Psoas muscle (tissue), 8 donors: Measurements from ENCODE around the gene PPP3R2. TPM values are rescaled to one million over a fixed set of nuclear protein-coding genes. Genes with fewer than 3 reads are reported as not detected.
"Not testable (repeated sequence)": the region's sequence is repeated elsewhere in the genome, so short reads cannot be mapped to it uniquely, and the experiment has no call there.

Experiments
- ATAC-seq, 4 donors: fragments of 200-7000 bp; cut with Tn5 transposase; one replicate each; pipeline ENCODE4 v1.9.1; 2020; ENCODE audit warnings: moderate library complexity in 3 of 4, mild to moderate bottlenecking in 2 of 4
- DNase-seq, 2 donors: peaks; one replicate each; pipeline ENCODE4 v3.0.0-alpha.2; 2020
- H3K27ac ChIP-seq: fragments of 200-600 bp; one replicate; pipeline ENCODE4 v1.8.0; 2022
- H3K27me3 ChIP-seq, 3 donors: fragments of 200-600 bp in 1 of 3; one replicate each; pipeline versions ENCODE4 v1.6.1 to v1.8.0; 2013 to 2022; ENCODE audit warnings: low read length in 2 of 3, mild to moderate bottlenecking in 2 of 3, moderate library complexity in 1 of 3; ENCODE audit not compliant: insufficient read depth in 3 of 3
- H3K36me3 ChIP-seq, 2 donors: fragments of 200-600 bp in 1 of 2; one replicate each; pipeline versions ENCODE4 v1.6.1 to v1.8.0; 2013 to 2022; ENCODE audit warnings: low read depth in 1 of 2, mild to moderate bottlenecking in 1 of 2, moderate library complexity in 1 of 2; ENCODE audit not compliant: insufficient read depth in 1 of 2
- H3K4me1 ChIP-seq: fragments of 200-600 bp; one replicate; pipeline ENCODE4 v1.8.0; 2022
- H3K4me3 ChIP-seq: fragments of 200-600 bp; one replicate; pipeline ENCODE4 v1.8.0; 2022; ENCODE audit warnings: mild to moderate bottlenecking
- H3K9me3 ChIP-seq: fragments of 200-600 bp; one replicate; pipeline ENCODE4 v1.8.0; 2022
- CTCF ChIP-seq: fragments of 200-600 bp; IDR thresholded peaks from one replicate; pipeline ENCODE4 v1.8.0; 2022; ENCODE audit warnings: antibody characterized with exemption
- WGBS, 3 donors: extraction: QIAGEN DNeasy Blood & Tissue Kit; methylation state at CpG; one replicate each; pipeline versions ENCODE4 v1.1.6 to v1.1.7; 2013; 5-methylcytosine and 5-hydroxymethylcytosine counted together
- intact Hi-C, 2 donors: fragments of 100-400 bp; cut with DNase I; formaldehyde crosslinking; loops; one replicate each; pipeline versions ENCODE4 v1.11.0 to v1.14.2; 2022
- polyA plus RNA-seq, 3 donors: library from polyadenylated mRNA; stranded (reverse); fragments of 200-250 nt; gene quantifications; one replicate each; pipeline ENCODE4 v1.2.3, GENCODE V29; 2013
- total RNA-seq, 4 donors: library from RNA; stranded (reverse); fragmentation: NEBNext Ultra II Directional in 2 of 4; extraction: Animal tissue kit (Norgen Biotek cat#: 25700) in 2 of 4; gene quantifications; one replicate each; pipeline versions ENCODE4 v1.2.1 to v1.2.4, GENCODE V29; 2021 to 2023
- donor health status: healthy with polysubstance abuse.
- donor health status: DM: no; HTN: no; CAD: no; lungs with moderate emphysema.
- donor health status: Bipolar disorder and iron deficiency.
- donor health status: healthy.
- donor health status: DM: yes; HTN: yes; CAD: no.
- donor health status: DM: no; HTN: no; CAD: no.
- donor health status: DM: no; HTN: no; CAD: no.
- donor health status: DM: yes; HTN: yes; CAD: no.

PPP3R2 gene
- total and polyA plus RNA-seq, 7 donors: not detected

GRCh38 chr9:101561740-101562139 lies 33.0 kb downstream of the PPP3R2 start:
- intact Hi-C loops: no loop called here
- DNase-seq (no peak), ATAC-seq (no peak)
- 89 to 100% (median 93%) methylated on average over 1 of the region's 1 CpG for WGBS, 3 donors
- H3K9me3 ChIP-seq: no peaks in the 10 kb centered on the region
- H3K4me1 ChIP-seq: no peaks in the 10 kb centered on the region
- no peak for TF ChIP-seq CTCF
- no peak overlapping the region for H3K27ac ChIP-seq
- peaks cover 23 to 97% of the 10 kb centered on the region in 2 donors for H3K36me3 ChIP-seq
- no peaks in the 10 kb centered on the region for H3K27me3 ChIP-seq
- no peak overlapping the region for H3K4me3 ChIP-seq

GRCh38 chr9:101549472-101550098 lies 45.2 kb downstream of the PPP3R2 start:
- WGBS, 3 donors: 78 to 90% (median 82%) methylated on average over 17 of the region's 18 CpGs
- H3K9me3 ChIP-seq, H3K4me1 ChIP-seq, ATAC-seq, H3K4me3 ChIP-seq, DNase-seq, intact Hi-C loops, H3K27ac ChIP-seq, H3K27me3 ChIP-seq: not testable (repeated sequence)
- peaks cover 14 to 100% of the 10 kb centered on the region in 2 donors for H3K36me3 ChIP-seq

GRCh38 chr9:101543098-101543735 lies 51.6 kb downstream of the PPP3R2 start:
- no peak overlapping the region for H3K4me3 ChIP-seq
- no peak for TF ChIP-seq CTCF
- WGBS, 3 donors: 97 to 98% (median 98%) methylated on average over 14 of the region's 14 CpGs
- intact Hi-C loops: no loop called here
- H3K27me3 ChIP-seq: no peaks in the 10 kb centered on the region
- no peak for ATAC-seq
- H3K36me3 ChIP-seq: peaks cover 7 to 89% of the 10 kb centered on the region in 2 donors
- H3K4me1 ChIP-seq: no peaks in the 10 kb centered on the region
- H3K9me3 ChIP-seq: no peaks in the 10 kb centered on the region
- DNase-seq: no peak
- no peak overlapping the region for H3K27ac ChIP-seq

Other genes with a start within 250 kb of the PPP3R2 start
- under 1 TPM; 0.15 to 0.71 (median 0.25) TPM for gene BAAT, start 210.0 kb downstream of the PPP3R2 start, total RNA-seq
- under 1 TPM; 0.08 to 0.31 (median 0.08) TPM for gene BAAT, start 210.0 kb downstream of the PPP3R2 start, polyA plus RNA-seq
- 10 to 100 TPM; 11.0 to 15.2 (median 12.0) TPM for gene MRPL50, start 196.4 kb downstream of the PPP3R2 start, total RNA-seq
- 10 to 100 TPM in 2 of 3 donors, 1 to 10 TPM in 1; 8.6 to 19.9 (median 14.1) TPM for gene MRPL50, start 196.4 kb downstream of the PPP3R2 start, polyA plus RNA-seq
- 10 to 100 TPM in 3 of 4 donors, 1 to 10 TPM in 1; 7.8 to 31.3 (median 12.2) TPM for gene ZNF189, start 196.1 kb downstream of the PPP3R2 start, total RNA-seq
- 10 to 100 TPM in 1 of 3 donors, 1 to 10 TPM in 2; 6.1 to 13.2 (median 7.4) TPM for gene ZNF189, start 196.1 kb downstream of the PPP3R2 start, polyA plus RNA-seq
- gene ALDOB, start 159.2 kb downstream of the PPP3R2 start, total RNA-seq: under 1 TPM in 2 of 4 donors, not detected in 2; 0.26 to 0.82 TPM
- 1 to 10 TPM in 1 of 3 donors, under 1 TPM in 2; 0.30 to 4.3 (median 0.48) TPM for gene ALDOB, start 159.2 kb downstream of the PPP3R2 start, polyA plus RNA-seq
- gene RNF20, start 61.1 kb downstream of the PPP3R2 start, total RNA-seq: 10 to 100 TPM; 41.1 to 56.9 (median 48.4) TPM
- gene RNF20, start 61.1 kb downstream of the PPP3R2 start, polyA plus RNA-seq: 10 to 100 TPM; 19.4 to 39.1 (median 19.6) TPM
- under 1 TPM in 1 of 4 donors, not detected in 3; 0.04 TPM for gene GRIN3A, start 143.7 kb upstream of the PPP3R2 start, total RNA-seq
- under 1 TPM in 1 of 3 donors, not detected in 2; 0.01 TPM for gene GRIN3A, start 143.7 kb upstream of the PPP3R2 start, polyA plus RNA-seq